ENCODE data around the gene PAGE2. TPM values are rescaled to one million over a fixed set of nuclear protein-coding genes. Genes with fewer than 3 reads are reported as not detected.
"Not testable (repeated sequence)": the region's sequence is repeated elsewhere in the genome, so short reads cannot be mapped to it uniquely, and the experiment has no call there.

PAGE2 gene, protein sequence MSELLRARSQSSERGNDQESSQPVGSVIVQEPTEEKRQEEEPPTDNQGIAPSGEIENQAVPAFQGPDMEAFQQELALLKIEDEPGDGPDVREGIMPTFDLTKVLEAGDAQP
- total RNA-seq (not detected), polyA plus RNA-seq (not detected)
- long read RNA-seq, donor 1: 0 reads
- long read RNA-seq, donor 2: 0 reads

DNA sequence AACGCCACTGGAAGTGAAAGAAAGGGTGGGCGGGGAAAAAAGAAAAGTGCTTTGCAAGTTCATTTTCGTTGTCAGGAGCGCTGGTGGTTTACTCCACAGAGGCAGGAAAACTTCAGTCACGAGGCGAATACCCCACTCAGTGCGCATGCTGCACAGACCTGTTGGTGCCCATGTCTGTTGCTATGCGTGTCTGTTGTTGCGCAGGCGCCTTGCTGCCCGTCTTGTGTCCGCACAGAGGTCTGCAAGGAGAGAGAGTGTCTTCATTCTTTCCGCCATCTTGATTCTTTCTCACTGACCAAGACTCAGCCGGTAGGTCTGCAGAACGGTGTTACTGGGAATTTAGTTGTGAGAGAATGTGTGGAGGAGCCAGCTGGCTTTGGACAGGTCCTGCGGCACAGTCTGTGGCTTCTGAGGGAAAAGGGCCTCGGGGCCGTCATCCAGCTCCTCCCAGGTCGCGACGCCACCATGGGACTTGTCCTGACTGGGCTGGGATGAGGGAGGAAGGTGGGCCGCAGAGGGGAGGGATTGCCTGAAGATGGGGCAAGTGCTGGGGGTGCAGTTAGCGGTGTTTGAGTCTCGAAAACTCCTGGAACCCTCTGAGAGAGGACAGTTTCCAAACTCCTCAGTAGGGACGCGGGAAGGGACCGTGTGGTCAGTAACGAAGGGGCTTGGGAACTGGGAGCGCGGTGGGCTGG is at the start of gene PAGE2:
TSS of gene PAGE2 (plus strand) at position 224 of the 695 bp plus-strand sequence. CDS start 1,003 bp downstream, outside the sequence.
- no peaks in the 10 kb centered on the region for H3K36me3 ChIP-seq (ENCODE audit: control insufficient read depth in 1 of 2, insufficient read depth in 2 of 2, low read length in 1 of 2)
- no peak for ATAC-seq (ENCODE audit: low FRiP score)

DNA sequence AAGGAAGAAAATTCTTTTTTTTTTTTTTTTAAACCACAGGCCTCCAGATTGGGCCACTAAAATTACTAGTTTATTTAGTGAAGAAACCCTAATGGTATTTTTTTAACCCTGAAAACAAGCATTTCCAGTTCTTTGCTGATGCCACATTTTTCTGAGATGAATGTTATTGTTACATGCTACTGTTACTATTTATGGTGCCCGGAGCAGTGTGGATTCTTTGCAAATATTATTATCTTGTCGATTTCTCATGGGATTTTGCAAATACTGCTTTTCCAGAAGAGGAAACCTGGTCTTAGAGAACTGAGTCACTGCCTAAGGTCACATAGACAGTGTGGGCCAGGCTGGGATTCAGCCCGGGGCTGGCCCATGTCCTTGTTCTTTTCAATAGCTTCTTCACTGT is 49.3 kb upstream of the PAGE2 start:
- ATAC-seq (ENCODE audit: low FRiP score) (no peak), DNase-seq (no peak)
- Histone ChIP-seq H3K4me3 (ENCODE audit: low read length in 2 of 2) (no peak overlapping the region), H3K36me3 (ENCODE audit: control insufficient read depth in 1 of 2, insufficient read depth in 2 of 2, low read length in 1 of 2) (no peaks in the 10 kb centered on the region), H3K27me3 (ENCODE audit: control insufficient read depth in 1 of 2, insufficient read depth in 2 of 2, low read length in 1 of 2) (no peaks in the 10 kb centered on the region), H3K9me3 (ENCODE audit: control insufficient read depth, low read length) (no peaks in the 10 kb centered on the region), H3K27ac (ENCODE audit: low read depth in 1 of 2, low read length in 2 of 2) (no peak overlapping the region), H3K4me1 (ENCODE audit: control insufficient read depth in 1 of 2, insufficient read depth in 2 of 2, low read length in 2 of 2) (no peaks in the 10 kb centered on the region)
- intact Hi-C loops (cut with DNase I): no loop called here
- WGBS, 2 donors: 54 to 58% methylated on average over 3 of the region's 3 CpGs

More for the DNA sequence above, at the start of gene PAGE2:
- Histone ChIP-seq H3K9me3 (ENCODE audit: control insufficient read depth, low read length) (no peaks in the 10 kb centered on the region), H3K4me3 (ENCODE audit: low read length in 2 of 2) (no peak within 1 kb of the TSS), H3K27me3 (ENCODE audit: control insufficient read depth in 1 of 2, insufficient read depth in 2 of 2, low read length in 1 of 2) (no peaks in the 10 kb centered on the region), H3K4me1 (ENCODE audit: control insufficient read depth in 1 of 2, insufficient read depth in 2 of 2, low read length in 2 of 2) (no peaks in the 10 kb centered on the region), H3K27ac (ENCODE audit: low read depth in 1 of 2, low read length in 2 of 2) (no peak within 1 kb of the TSS)
- DNase-seq: no peak
- 81 to 95% methylated on average over 30 of the region's 30 CpGs for whole genome bisulfite sequencing, 2 donors
- intact Hi-C loops (cut with DNase I): no loop called here

DNA sequence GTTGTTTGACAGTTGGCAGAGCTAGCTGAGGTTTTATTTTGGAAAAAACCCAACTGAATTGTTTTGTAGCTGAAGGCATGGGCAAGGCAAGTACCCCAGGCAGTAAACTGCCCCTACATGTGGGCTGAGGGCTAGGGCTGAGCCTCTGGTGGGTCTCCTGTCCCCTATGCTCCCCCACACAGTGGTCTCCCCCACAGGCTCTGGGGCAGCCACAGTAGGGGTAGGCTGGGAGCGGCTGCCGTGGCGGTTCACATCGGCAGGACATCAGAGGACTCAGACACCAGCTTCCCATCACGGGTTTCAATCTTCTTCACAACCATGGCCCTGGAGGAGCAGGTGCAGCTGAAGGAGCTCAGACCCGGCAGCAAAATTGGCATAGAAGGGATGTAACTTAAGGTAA is 47.3 kb upstream of the PAGE2 start:
- Histone ChIP-seq H3K27ac (ENCODE audit: low read depth in 1 of 2, low read length in 2 of 2) (no peak overlapping the region), H3K4me1 (ENCODE audit: control insufficient read depth in 1 of 2, insufficient read depth in 2 of 2, low read length in 2 of 2) (no peaks in the 10 kb centered on the region), H3K4me3 (ENCODE audit: low read length in 2 of 2) (no peak overlapping the region), H3K27me3 (ENCODE audit: control insufficient read depth in 1 of 2, insufficient read depth in 2 of 2, low read length in 1 of 2) (no peaks in the 10 kb centered on the region), H3K9me3 (ENCODE audit: control insufficient read depth, low read length) (no peaks in the 10 kb centered on the region), H3K36me3 (ENCODE audit: control insufficient read depth in 1 of 2, insufficient read depth in 2 of 2, low read length in 1 of 2) (no peaks in the 10 kb centered on the region)
- DNase-seq: no peak
- 92 to 95% methylated on average over 6 of the region's 6 CpGs for WGBS, 2 donors
- no peak for ATAC-seq (ENCODE audit: low FRiP score)
- intact Hi-C loops (cut with DNase I): no loop called here

DNA sequence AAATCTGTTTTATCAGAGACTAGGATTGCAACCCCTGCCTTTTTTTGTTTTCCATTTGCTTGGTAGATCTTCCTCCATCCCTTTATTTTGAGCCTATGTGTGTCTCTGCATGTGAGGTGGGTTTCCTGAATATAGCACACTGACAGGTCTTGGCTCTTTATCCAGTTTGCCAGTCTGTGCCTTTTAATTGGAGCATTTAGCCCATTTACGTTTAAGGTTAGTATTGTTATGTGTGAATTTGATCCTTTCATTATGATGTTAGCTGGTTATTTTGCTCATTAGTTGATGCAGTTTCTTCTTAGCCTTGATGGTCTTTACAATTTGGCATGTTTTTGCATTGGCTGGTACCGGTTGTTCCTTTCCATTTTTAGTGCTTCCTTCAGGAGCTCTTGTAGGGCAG is 38.2 kb upstream of the PAGE2 start:
- H3K27me3 ChIP-seq (ENCODE audit: control insufficient read depth in 1 of 2, insufficient read depth in 2 of 2, low read length in 1 of 2): not testable (repeated sequence)

DNA sequence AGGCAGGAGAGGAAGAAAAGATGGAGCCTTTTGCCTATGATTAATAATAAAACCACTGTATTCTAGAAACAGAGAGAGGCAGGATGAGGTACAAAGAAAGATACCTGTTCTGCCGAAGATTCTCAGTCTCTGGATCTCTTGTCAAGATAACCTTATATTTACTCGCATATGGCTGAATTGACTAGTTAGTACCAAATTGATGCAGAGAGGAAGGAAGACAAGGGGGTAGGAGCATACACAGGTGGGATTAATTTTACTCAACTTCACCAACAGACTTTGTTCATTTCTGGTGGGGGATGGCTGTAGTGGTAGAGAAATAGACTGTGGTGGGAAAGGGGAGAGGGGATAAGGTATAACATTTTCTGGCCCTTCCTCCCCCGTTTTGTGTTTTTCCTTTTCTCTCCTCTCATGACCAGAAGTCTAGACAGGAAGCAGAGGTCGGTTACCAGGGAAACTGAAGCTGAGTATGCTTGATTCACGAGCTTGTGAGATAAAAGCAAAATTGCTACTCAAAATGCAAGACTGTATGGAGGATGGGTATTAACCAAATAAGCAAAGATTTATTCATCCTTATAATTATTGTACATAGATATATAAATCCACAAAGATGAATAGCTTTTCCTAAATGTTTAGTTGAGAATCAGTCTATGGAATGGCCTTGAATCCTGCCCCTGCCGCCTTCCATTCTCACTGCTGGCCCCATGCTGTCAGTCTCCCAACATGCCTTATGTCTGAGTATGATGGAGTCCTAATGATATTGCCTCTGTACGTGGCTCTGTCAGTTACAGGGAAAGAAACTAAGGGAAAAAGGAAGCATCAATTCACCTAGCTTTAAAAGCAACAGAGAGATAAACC is 31.8 kb upstream of the PAGE2 start:
- intact Hi-C loops (cut with DNase I): loop anchor here (5.0 to 10.0 kb wide), 3 partner anchors 165 to 1742 kb away; no protein-coding TSS in a partner anchor

More for the DNA sequence above, 38.2 kb upstream of the PAGE2 start:
- not testable (repeated sequence) for H3K4me1 ChIP-seq (ENCODE audit: control insufficient read depth in 1 of 2, insufficient read depth in 2 of 2, low read length in 2 of 2); H3K27ac ChIP-seq (ENCODE audit: low read depth in 1 of 2, low read length in 2 of 2); H3K36me3 ChIP-seq (ENCODE audit: control insufficient read depth in 1 of 2, insufficient read depth in 2 of 2, low read length in 1 of 2); DNase-seq; H3K4me3 ChIP-seq (ENCODE audit: low read length in 2 of 2); ATAC-seq (ENCODE audit: low FRiP score); H3K9me3 ChIP-seq (ENCODE audit: control insufficient read depth, low read length)
- WGBS, 2 donors: 75 to 84% methylated on average over 2 of the region's 2 CpGs
- intact Hi-C loops (cut with DNase I): loop anchor here in 1 of 2 donors (10.0 kb wide), 1 partner anchor 1736 kb away; no protein-coding TSS in a partner anchor

DNA sequence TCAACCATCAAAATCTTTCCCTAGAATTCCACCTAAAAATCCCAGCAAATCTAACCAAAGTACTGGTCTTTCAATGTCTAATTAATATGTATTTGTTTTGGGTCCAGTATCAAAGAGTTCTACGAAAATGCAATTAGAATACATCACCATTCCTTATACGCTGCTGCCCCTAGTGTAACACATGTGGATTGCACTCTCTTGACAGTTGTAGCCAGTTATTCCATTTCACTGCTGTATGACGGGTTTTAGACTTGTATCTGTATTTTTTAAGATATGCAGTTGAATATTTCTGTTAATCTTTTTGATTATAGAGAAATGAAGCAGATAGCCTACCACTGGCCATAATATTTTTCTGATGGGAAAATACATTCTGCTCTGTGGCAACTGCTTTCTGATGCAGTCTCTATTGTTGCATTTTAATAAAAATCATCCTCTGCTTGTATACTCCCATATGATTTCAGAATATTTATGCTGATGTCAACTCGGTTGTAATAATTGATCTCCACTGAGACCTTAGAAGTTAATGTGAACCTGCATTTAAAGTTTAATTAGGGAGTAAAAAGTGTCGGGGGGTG is 31.1 kb upstream of the PAGE2 start:
- no peaks in the 10 kb centered on the region for H3K9me3 ChIP-seq (ENCODE audit: control insufficient read depth, low read length)
- intact Hi-C loops (cut with DNase I): loop anchor here (5.0 to 10.0 kb wide), 3 partner anchors 165 to 1743 kb away; no protein-coding TSS in a partner anchor
- peak; percentile 80 for ATAC-seq (ENCODE audit: low FRiP score)
- peaks cover 0 to 1% of the 10 kb centered on the region in 2 donors for H3K4me1 ChIP-seq (ENCODE audit: control insufficient read depth in 1 of 2, insufficient read depth in 2 of 2, low read length in 2 of 2)
- DNase-seq: no peak
- H3K27me3 ChIP-seq (ENCODE audit: control insufficient read depth in 1 of 2, insufficient read depth in 2 of 2, low read length in 1 of 2): no peaks in the 10 kb centered on the region
- H3K4me3 ChIP-seq (ENCODE audit: low read length in 2 of 2): peak overlapping the region in 1 of 2 donors; percentile 26
- no peak overlapping the region for H3K27ac ChIP-seq (ENCODE audit: low read depth in 1 of 2, low read length in 2 of 2)
- H3K36me3 ChIP-seq (ENCODE audit: control insufficient read depth in 1 of 2, insufficient read depth in 2 of 2, low read length in 1 of 2): no peaks in the 10 kb centered on the region
- WGBS, 2 donors: 16 to 22% methylated on average over 5 of the region's 5 CpGs

More for the DNA sequence above, 31.8 kb upstream of the PAGE2 start:
- H3K9me3 ChIP-seq (ENCODE audit: control insufficient read depth, low read length): no peaks in the 10 kb centered on the region
- DNase-seq: no peak
- H3K36me3 ChIP-seq (ENCODE audit: control insufficient read depth in 1 of 2, insufficient read depth in 2 of 2, low read length in 1 of 2): no peaks in the 10 kb centered on the region
- no peak for ATAC-seq (ENCODE audit: low FRiP score)
- H3K27ac ChIP-seq (ENCODE audit: low read depth in 1 of 2, low read length in 2 of 2): no peak overlapping the region
- no peaks in the 10 kb centered on the region for H3K27me3 ChIP-seq (ENCODE audit: control insufficient read depth in 1 of 2, insufficient read depth in 2 of 2, low read length in 1 of 2)
- WGBS, 2 donors: 5 to 22% methylated on average over 7 of the region's 7 CpGs
- H3K4me3 ChIP-seq (ENCODE audit: low read length in 2 of 2): peak overlapping the region in 1 of 2 donors; percentile 26
- H3K4me1 ChIP-seq (ENCODE audit: control insufficient read depth in 1 of 2, insufficient read depth in 2 of 2, low read length in 2 of 2): peaks cover 0 to 1% of the 10 kb centered on the region in 2 donors

DNA sequence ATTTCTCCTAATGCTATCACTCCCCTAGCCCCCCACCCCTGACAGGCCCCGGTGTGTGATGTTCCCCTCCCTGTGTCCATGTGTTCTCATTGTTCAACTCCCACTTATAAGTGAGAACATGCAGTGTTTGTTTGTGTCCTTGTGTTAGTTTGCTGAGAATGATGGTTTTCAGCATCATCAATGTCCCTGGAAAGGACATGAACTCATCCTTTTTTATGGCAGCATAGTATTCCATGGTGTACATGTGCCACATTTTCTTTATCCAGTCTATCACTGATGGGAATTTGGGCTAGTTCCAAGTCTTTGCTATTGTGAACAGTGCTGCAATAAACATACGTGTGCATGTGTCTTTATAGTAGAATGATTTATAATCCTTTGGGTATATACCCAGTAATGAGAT is 21.6 kb upstream of the PAGE2 start:
- DNase-seq; H3K9me3 ChIP-seq (ENCODE audit: control insufficient read depth, low read length); ATAC-seq (ENCODE audit: low FRiP score); H3K4me1 ChIP-seq (ENCODE audit: control insufficient read depth in 1 of 2, insufficient read depth in 2 of 2, low read length in 2 of 2); intact Hi-C loops (cut with DNase I); H3K36me3 ChIP-seq (ENCODE audit: control insufficient read depth in 1 of 2, insufficient read depth in 2 of 2, low read length in 1 of 2); H3K27ac ChIP-seq (ENCODE audit: low read depth in 1 of 2, low read length in 2 of 2); H3K27me3 ChIP-seq (ENCODE audit: control insufficient read depth in 1 of 2, insufficient read depth in 2 of 2, low read length in 1 of 2); H3K4me3 ChIP-seq (ENCODE audit: low read length in 2 of 2): not testable (repeated sequence)
- 85 to 88% methylated on average over 2 of the region's 2 CpGs for WGBS, 2 donors

DNA sequence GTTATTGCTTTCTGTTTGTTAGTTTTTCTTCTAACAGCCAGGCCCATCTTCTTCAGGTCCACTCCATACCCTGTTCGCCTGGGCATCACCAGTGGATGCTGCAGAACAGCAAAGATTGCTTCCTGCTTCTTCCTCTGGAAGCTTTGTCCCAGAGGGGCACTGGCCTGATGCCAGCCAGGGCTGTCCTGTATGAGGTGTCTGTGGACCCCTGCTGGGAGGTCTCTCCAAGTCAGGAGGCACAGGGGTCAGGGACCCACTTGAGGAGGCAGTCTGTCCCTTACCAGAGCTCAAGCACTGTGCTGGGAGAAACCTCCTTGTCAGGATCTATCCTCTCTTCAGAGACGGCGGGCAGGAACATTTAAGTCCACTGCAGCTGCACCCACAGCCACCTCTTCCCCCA is 16.5 kb upstream of the PAGE2 start:
- 83 to 93% methylated on average over 3 of the region's 3 CpGs for WGBS, 2 donors

More for the DNA sequence above, 16.5 kb upstream of the PAGE2 start:
- Histone ChIP-seq H3K4me3 (ENCODE audit: low read length in 2 of 2) (no peak overlapping the region), H3K27me3 (ENCODE audit: control insufficient read depth in 1 of 2, insufficient read depth in 2 of 2, low read length in 1 of 2) (no peaks in the 10 kb centered on the region), H3K9me3 (ENCODE audit: control insufficient read depth, low read length) (no peaks in the 10 kb centered on the region), H3K4me1 (ENCODE audit: control insufficient read depth in 1 of 2, insufficient read depth in 2 of 2, low read length in 2 of 2) (no peaks in the 10 kb centered on the region), H3K36me3 (ENCODE audit: control insufficient read depth in 1 of 2, insufficient read depth in 2 of 2, low read length in 1 of 2) (no peaks in the 10 kb centered on the region), H3K27ac (ENCODE audit: low read depth in 1 of 2, low read length in 2 of 2) (no peak overlapping the region)
- DNase-seq (no peak), ATAC-seq (ENCODE audit: low FRiP score) (no peak)
- intact Hi-C loops (cut with DNase I): no loop called here

Measured in aorta (tissue), 5 donors.